GM23248 (cell line): ENCODE measurements around the gene MYCN.
"Not testable (repeated sequence)": the region's sequence is repeated elsewhere in the genome, so short reads cannot be mapped to it uniquely, and the experiment has no call there.

ENCODE experiments used
- EZH2 ChIP-seq: fragments of 200-600 bp; sonication (generic); IDR thresholded peaks from 2 replicates; pipeline ENCODE4 v1.6.1; 2018; ENCODE audit warnings: antibody characterized with exemption, mild to moderate bottlenecking; ENCODE audit not compliant: insufficient read depth, poor library complexity, severe bottlenecking
- EZH2phosphoT487 ChIP-seq: fragments of 200-600 bp; sonication (generic); IDR thresholded peaks from 2 replicates; pipeline ENCODE4 v1.6.1; 2018; ENCODE audit warnings: antibody characterized with exemption, moderate library complexity, mild to moderate bottlenecking, low read depth; ENCODE audit not compliant: insufficient read depth

GRCh38 chr2:15960154-15960520 is 19.8 kb downstream of the MYCN start:
- not testable (repeated sequence) for TF ChIP-seq EZH2, EZH2phosphoT487
